Tongue (tissue), 2 donors: ENCODE data around the gene CTNNA2. TPM values are rescaled to one million over a fixed set of nuclear protein-coding genes. Genes with fewer than 3 reads are reported as not detected.

Experiments used
- DNase-seq: peaks from one replicate; pipeline ENCODE4 v3.0.0-alpha.2; 2015
- total RNA-seq: library from RNA; depleted of rRNA; stranded (reverse); fragments of >200 nt; gene quantifications from one replicate; pipeline ENCODE4 v1.2.3, GENCODE V29; 2014

Gene CTNNA2
- total RNA-seq, 1 donor from 2014 or later = 0.92 TPM

- DNase-seq = no peak
Observed at GRCh38 chr2:79789811-79790210, 277.0 kb downstream of the CTNNA2 start.

DNA sequence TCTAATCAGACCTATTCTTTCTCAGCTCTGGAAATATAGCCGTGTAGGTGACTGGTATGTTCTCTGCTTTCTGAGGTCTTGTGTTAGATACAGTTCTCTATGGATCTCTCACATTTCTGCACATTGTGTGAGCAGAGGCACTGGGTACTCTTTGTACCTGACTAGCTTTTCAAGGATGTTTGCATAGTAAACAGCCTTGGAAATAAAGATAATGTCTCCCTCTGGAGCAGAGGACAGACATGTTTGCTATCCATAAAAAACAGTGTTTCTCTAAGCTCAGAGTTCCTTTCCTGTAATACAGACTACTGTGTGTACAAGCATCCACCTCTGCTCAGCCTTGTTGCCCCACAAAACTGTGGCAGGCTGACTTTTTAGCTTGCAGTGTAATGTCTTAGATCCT is 279.2 kb downstream of the CTNNA2 start:
- no peak for DNase-seq

GRCh38 chr2:79793006-79793405 is 280.2 kb downstream of the CTNNA2 start:
- DNase-seq = no peak

DNA sequence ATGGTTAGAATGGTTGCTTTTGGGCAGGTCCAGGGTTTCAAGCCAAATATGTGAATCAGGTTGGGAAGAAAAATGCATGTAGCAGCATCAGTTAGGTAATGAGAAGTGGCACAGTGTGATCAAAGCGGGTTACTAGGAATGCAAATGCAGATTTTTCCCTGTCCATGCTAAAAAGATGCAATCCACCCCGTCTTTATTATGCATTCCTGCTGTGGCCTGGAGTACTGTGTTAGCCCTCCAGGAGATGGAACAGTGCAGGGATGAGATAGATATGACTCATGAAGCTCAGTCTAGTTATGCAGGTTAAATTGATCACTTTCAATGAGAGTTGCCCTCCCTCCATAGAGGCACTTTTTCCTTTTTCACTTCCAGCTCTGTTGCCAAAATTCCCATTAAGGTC is 283.8 kb downstream of the CTNNA2 start:
- no peak for DNase-seq

GRCh38 chr2:79798776-79799175 is 285.9 kb downstream of the CTNNA2 start:
- DNase-seq = no peak

DNA sequence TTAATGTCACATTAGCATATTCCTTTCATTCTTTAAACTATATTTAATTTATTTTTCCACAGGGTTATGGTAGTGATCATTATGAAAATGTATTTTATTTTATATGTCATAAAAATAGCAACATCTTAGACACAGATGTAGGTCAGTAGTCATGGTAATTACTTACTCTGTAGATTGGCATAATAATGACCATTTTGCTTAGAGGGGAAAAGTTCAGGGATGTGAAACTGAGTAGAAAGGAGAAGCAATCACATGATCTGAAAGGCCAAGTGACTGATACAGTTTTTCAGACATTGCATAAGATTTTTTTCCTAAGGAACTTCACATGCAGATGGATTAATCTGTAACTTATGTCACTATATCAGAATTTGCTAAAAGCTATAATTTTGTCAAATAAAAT is 286.9 kb downstream of the CTNNA2 start:
- no peak for DNase-seq

DNA sequence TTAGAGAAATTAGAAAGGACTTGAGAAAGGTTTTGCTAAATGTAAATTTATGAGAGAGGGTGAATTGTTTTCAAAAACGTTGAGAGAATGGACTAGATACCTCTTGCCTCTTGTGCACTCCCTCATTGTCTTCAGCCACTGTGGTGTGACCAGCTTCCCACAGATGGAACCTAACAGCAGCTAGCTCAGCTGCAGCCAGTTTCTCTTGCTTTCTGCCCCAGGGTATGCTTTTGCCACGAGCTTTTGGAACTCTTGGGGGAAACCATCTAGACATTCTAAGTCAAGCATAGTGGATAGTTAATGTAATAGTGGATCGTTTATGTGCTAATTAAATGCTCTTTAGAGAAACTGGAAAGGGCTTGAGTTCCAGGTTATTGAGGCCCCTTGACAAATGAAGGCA is 288.2 kb downstream of the CTNNA2 start:
- DNase-seq = no peak

DNA sequence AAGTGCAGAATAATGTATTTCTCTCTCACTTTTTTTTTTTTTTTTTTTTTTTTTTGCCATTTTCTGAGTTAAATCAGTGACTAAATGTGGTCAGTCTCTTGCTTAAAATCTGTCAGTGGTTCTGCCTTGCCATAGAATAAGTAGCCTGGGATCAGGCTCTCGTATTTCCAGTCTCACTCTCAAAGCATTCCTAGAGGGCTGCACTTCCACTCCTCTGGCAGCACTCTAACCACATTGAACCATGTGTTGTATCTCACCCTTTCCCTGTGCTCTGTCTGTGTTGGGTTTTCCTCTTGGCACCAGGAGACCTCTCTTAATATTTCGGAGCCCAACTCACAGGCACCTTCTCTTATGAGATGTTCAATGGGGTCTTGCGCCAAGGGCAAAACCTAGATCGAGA is 304.4 kb downstream of the CTNNA2 start:
- DNase-seq = no peak

GRCh38 chr2:79820281-79820680 is 307.4 kb downstream of the CTNNA2 start:
- peak; percentile 32 for DNase-seq

- DNase-seq = no peak
Observed at GRCh38 chr2:79822136-79822535, 309.3 kb downstream of the CTNNA2 start.

- DNase-seq = no peak
Observed at GRCh38 chr2:79824086-79824786, 311.4 kb downstream of the CTNNA2 start.

DNA sequence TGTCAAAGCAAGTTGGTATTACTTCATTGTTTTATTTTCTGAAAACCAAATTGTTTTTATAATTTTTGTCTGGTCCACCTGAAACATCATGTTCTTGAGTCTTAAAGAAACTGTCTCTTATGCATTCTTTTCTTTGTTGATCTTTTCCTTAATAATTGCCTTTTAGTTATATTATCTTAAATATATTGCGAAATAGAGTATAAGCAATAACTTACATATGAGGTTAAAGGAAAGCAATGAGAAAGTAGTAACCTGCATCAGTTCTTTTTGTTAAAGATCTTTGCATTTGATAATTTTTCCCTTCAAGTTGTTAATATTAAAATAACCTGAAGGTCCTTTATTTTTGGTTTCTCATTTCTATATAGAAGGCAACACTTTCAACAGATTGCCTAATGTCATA is 315.0 kb downstream of the CTNNA2 start:
- DNase-seq = no peak

DNA sequence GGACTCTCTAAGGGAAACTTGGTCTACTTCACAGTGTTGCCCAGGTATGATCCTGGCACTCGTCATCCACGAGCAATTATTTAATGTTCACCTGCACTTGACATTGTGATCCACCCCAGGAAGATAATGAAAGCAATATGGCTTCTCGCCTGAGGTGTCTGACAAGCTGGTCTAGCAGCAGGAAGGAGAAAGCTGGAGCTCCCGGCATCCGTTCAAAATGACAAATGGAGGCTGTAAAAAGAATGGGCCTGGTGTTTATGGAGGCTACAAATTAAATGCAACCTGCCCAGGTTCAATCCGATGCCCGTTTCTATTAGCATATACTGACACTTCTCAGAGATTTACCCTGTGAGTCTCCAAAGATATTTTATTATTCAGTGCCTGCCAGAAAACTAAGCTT is 317.6 kb downstream of the CTNNA2 start:
- no peak for DNase-seq

- no peak for DNase-seq
Observed at GRCh38 chr2:79831961-79832360, 319.1 kb downstream of the CTNNA2 start.

GRCh38 chr2:79832511-79833234 is 319.8 kb downstream of the CTNNA2 start:
- no peak for DNase-seq

DNA sequence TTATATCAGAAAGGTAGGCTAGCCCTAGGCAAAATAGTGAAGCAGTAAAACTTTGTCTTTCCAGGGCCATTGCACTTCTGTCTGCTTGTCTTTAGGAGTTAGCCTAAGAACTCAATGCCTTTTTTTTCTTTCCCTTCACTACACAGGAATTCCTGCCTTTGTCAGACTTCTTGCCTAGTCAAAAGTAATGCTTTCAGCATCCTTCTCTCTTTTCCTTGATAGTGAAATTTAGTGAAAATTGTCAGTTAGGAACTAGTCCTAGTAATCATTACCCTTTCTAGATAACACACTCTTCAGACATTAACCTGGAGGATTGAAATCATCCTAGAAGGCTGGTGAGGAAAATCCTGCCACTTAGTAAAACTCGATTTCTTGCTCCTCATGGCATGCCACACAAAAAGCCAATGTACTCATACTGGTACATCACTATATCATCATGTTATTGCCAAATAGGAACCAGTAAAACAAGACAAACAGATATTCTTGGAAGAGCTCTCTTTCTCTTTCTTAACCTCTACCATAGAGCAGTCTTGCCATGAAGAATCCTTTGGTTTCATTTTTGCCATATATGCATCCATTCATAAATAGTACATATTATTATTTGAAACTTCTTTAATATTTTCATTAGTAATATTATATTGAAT is 320.5 kb downstream of the CTNNA2 start:
- no peak for DNase-seq

- DNase-seq = no peak
Observed at GRCh38 chr2:79835911-79836310, 323.1 kb downstream of the CTNNA2 start.

DNA sequence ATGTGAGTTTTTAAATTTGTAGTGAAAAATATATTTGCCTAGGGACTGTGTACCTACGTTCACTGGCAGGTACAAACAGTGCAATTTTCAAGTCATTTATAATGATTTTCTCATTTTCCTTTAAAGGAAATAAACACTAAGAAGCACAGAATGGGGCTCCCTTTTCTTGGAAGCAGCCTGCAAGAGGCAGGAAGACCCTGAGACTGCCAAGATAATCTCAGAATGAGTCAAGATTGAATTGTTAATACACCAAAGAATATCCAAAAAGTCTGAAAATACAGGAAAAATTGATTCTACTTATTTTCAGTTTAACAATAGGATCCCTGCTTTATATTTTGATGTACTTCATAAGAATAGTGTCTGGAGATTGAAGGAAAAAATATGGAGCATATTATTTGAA is 331.2 kb downstream of the CTNNA2 start:
- DNase-seq = no peak

GRCh38 chr2:79846878-79847277 is 334.0 kb downstream of the CTNNA2 start:
- DNase-seq = no peak

DNA sequence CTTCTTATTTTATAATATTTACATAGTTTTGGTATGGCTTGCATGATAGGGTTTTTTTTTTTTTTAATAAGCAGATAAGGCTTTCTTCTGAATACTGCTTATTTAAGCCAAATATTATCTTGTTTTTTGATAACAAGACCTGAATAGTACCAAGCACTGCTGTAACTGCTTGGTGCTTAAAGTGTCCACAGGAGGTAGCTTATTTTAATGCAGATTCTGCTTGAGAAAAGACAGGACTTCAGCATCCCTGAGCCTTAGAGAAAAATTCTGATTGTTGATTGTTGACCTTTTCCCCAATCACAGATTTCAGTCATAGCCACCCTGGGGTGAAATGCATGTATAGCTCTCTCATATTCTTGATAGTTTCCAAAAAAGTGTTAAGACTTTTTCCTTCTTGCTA is 336.4 kb downstream of the CTNNA2 start:
- no peak for DNase-seq

DNA sequence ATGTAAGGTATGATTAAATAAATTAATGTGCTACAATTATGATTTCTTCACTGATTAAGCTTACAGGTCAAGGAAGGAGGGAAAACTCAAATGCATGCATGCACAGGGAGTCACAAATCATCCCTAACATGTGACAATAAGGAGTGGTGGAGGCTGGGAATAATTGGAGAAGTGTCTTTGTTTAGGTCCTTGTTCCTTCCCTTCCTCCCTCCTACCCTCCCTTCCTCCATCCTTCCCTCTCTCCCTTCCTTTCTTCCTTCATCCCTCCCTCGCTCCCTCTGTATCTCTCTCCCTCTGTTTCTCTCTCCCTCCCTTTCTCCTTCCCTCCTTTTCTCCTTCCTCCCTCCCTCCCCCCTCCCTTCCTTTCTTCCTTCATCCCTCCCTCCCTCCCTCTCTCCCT is 337.1 kb downstream of the CTNNA2 start:
- DNase-seq = no peak

- DNase-seq = no peak
Observed at GRCh38 chr2:79850912-79851311, 338.1 kb downstream of the CTNNA2 start.

GRCh38 chr2:79855264-79856006 is 342.6 kb downstream of the CTNNA2 start:
- DNase-seq = no peak
